Measurements from ENCODE around the gene ZFYVE26. TPM values are rescaled to one million over a fixed set of nuclear protein-coding genes. Genes with fewer than 3 reads are reported as not detected.
"Not testable (repeated sequence)": the region's sequence is repeated elsewhere in the genome, so short reads cannot be mapped to it uniquely, and the experiment has no call there.

Gene ZFYVE26
- total and polyA plus RNA-seq, 2 of the 8 experiments (the other 6 are each of a cell fraction or from before 2014, with no cell fraction given): 13.0 to 23.3 TPM

GRCh38 chr14:67819563-67820421, 3.4 kb upstream of the ZFYVE26 start, which contains the start of gene RAD51B (continued):
- TF ChIP-seq SP4 (IDR thresholded peaks at IDR 0.05; ENCODE audit: low read length): peak; percentile 37; the same call in 1 of the 2 replicates
- TF ChIP-seq RBBP5 (IDR thresholded peaks at IDR 0.05; ENCODE audit: borderline replicate concordance, low read depth, low read length): peak; percentile 72; the same call in 1 of the 2 replicates
- no peak for TF ChIP-seq TAF7 (optimal IDR thresholded peaks at IDR 0.05; ENCODE audit: borderline replicate concordance, low read depth, low read length)
- no peak for TF ChIP-seq NANOG (IDR thresholded peaks at IDR 0.05; ENCODE audit: insufficient read depth, low read depth, low read length, poor library complexity, severe bottlenecking)
- peak; percentile 99 for TF ChIP-seq SP1 (IDR thresholded peaks at IDR 0.05; ENCODE audit: low read depth, low read length)

GRCh38 chr14:67818476-67818875, 2.1 kb upstream of the ZFYVE26 start:
- POLR2A ChIA-PET (ENCODE audit: partially characterized antibody); FAIRE-seq: not testable (repeated sequence)

More at GRCh38 chr14:67818476-67818875, 2.1 kb upstream of the ZFYVE26 start:
- WGBS, 2 experiments (ENCODE audit: extremely low coverage in 1 of 2, insufficient coverage in 1 of 2, insufficient read length in 1 of 2, insufficient replicate concordance in 2 of 2, low coverage in 1 of 2, low lambda C conversion rate in 2 of 2, missing lambda C conversion rate in 1 of 2): 94% methylated on average over 6 of the region's 6 CpGs; no CpG with 5 or more reads in 1 of the 2 experiments
- H3K23ac ChIP-seq (ENCODE audit: insufficient read length); DNase-seq (ENCODE audit: low read depth in 1 of 2, low spot score in 2 of 2); H3K36me3 ChIP-seq (ENCODE audit: control insufficient read depth in 2 of 4, insufficient read depth in 4 of 4, low read length in 3 of 4); H3K4me2 ChIP-seq (ENCODE audit: insufficient read depth in 1 of 2, low read depth in 2 of 2, low read length in 2 of 2); H4K8ac ChIP-seq (ENCODE audit: extremely low read depth, insufficient read depth, low read length); H2BK12ac ChIP-seq (ENCODE audit: low read depth, low read length); H3K23me2 ChIP-seq (ENCODE audit: low read depth, low read length); H3K9ac ChIP-seq (replicated peaks in 1 of 4; ENCODE audit: extremely low read depth in 1 of 4, low read depth in 3 of 4, low read length in 3 of 4); H3K79me1 ChIP-seq (ENCODE audit: low read depth, low read length); H2AK5ac ChIP-seq (ENCODE audit: low read depth, low read length); H3K4me3 ChIP-seq (ENCODE audit: extremely low read depth in 1 of 4, insufficient read depth in 2 of 4, low read depth in 3 of 4, low read length in 4 of 4); H3K27me3 ChIP-seq (replicated peaks in 1 of 4; ENCODE audit: control insufficient read depth in 3 of 4, extremely low read depth in 1 of 4, insufficient read depth in 3 of 4, low read length in 3 of 4); H3K4ac ChIP-seq (replicated peaks; ENCODE audit: insufficient read length, low read depth, low read length); H3K14ac ChIP-seq (ENCODE audit: insufficient read length); H2BK5ac ChIP-seq (ENCODE audit: low read depth, low read length); CTCF ChIA-PET (ENCODE audit: partially characterized antibody); H2BK120ac ChIP-seq (replicated peaks; ENCODE audit: low read depth, low read length); H3K27ac ChIP-seq (ENCODE audit: low read depth, low read length); H4K91ac ChIP-seq (replicated peaks; ENCODE audit: insufficient read length, low read length); H3K9me3 ChIP-seq (ENCODE audit: insufficient read depth in 2 of 2, low read depth in 1 of 2, low read length in 1 of 2); H2BK20ac ChIP-seq (ENCODE audit: low read length); H2BK15ac ChIP-seq (ENCODE audit: low read length); H4K20me1 ChIP-seq (replicated peaks in 1 of 2; ENCODE audit: control insufficient read depth in 1 of 2, insufficient read depth in 2 of 2, low read length in 2 of 2); H3K18ac ChIP-seq (ENCODE audit: extremely low read depth, low read length); H4K5ac ChIP-seq (ENCODE audit: insufficient read length, low read depth, low read length); H3K56ac ChIP-seq (replicated peaks; ENCODE audit: insufficient read length, low read depth, low read length): not testable (repeated sequence)
- Histone ChIP-seq H2AFZ (ENCODE audit: low read length) (peak overlapping the region; percentile 45; the same call in 1 of the 2 replicates), H3K79me2 (ENCODE audit: control insufficient read depth in 1 of 2, insufficient read depth in 2 of 2, low read length in 2 of 2) (peaks cover 0 to 26% of the 10 kb centered on the region in 2 experiments; a peak in 3 of 4 replicates), H3K4me1 (replicated peaks in 1 of 4; ENCODE audit: control insufficient read depth in 3 of 4, insufficient read depth in 4 of 4, low read length in 3 of 4) (peaks cover 0 to 15% (median 3%) of the 10 kb centered on the region in 4 experiments; a peak in 6 of 7 replicates)

All from H1 (cell line).